Right atrium auricular region (tissue), 2 donors: ENCODE data around the gene KRTAP2-4. TPM values are rescaled to one million over a fixed set of nuclear protein-coding genes. Genes with fewer than 3 reads are reported as not detected.
"Not testable (repeated sequence)": the region's sequence is repeated elsewhere in the genome, so short reads cannot be mapped to it uniquely, and the experiment has no call there.

Experiments
- DNase-seq: peaks from one replicate; pipeline ENCODE4 v3.0.0-alpha.2; 2019; ENCODE audit warnings: low spot score
- H3K27ac ChIP-seq, 2 donors: fragments of 200-600 bp; sonication (generic); 1 replicate in 1 of 2; 2 replicates in 1 of 2; pipeline ENCODE4 v1.5.1; 2016 to 2019
- H3K27me3 ChIP-seq, 2 donors: fragments of 200-600 bp; sonication (generic); one replicate each; pipeline versions ENCODE4 v1.5.1 to v1.6.0; 2017 to 2019
- H3K36me3 ChIP-seq: fragments of 200-600 bp; sonication (generic); one replicate; pipeline ENCODE4 v1.5.1; 2016
- H3K4me1 ChIP-seq, 2 donors: fragments of 200-600 bp; sonication (generic); one replicate each; pipeline versions ENCODE4 v1.5.1 to v1.6.0; 2017 to 2019
- H3K4me3 ChIP-seq, 2 donors: fragments of 200-600 bp; sonication (generic); 1 replicate in 1 of 2; 2 replicates in 1 of 2; pipeline ENCODE4 v1.5.1; 2017 to 2019; ENCODE audit warnings: mild to moderate bottlenecking in 1 of 2, moderate library complexity in 1 of 2
- H3K9me3 ChIP-seq, 2 donors: fragments of 200-600 bp; sonication (generic); one replicate each; pipeline ENCODE4 v1.5.1; 2019
- CTCF ChIP-seq, 2 donors: fragments of 200-600 bp; sonication (generic); IDR thresholded peaks; one replicate each; pipeline ENCODE4 v1.5.1; 2019; ENCODE audit warnings: antibody characterized with exemption in 2 of 2
- total RNA-seq, 2 donors: library from RNA; depleted of rRNA; stranded (reverse); fragments of >200 nt; gene quantifications; one replicate each; pipeline ENCODE4 v1.1.0, GENCODE V29; 2016

The KRTAP2-4 gene
- total RNA-seq, 2 donors from 2014 or later, result not detected

DNA sequence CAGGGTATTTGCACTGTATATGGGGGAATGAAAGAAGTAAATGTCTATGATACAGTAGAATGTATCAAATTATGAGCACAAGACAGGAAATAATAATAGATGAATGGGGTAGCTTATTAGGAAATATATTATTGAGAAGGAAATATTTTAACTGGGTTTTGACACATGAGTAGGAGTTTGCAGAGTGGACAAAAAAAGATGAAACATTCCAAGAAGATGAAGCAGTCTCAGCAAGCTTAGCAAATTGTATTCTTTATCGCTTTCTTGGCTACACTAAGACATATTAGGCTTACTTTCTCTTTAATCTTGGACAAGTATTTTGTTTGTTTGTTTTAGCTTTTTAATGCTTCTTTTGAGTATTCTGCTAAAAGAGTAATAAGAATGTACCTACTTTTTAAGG lies 38.2 kb upstream of the KRTAP2-4 start:
- no peaks in the 10 kb centered on the region for H3K9me3 ChIP-seq
- H3K27ac ChIP-seq, result no peak overlapping the region
- H3K4me1 ChIP-seq, result no peaks in the 10 kb centered on the region
- no peak for TF ChIP-seq CTCF (IDR thresholded peaks at IDR 0.05)
- no peak for DNase-seq
- no peak overlapping the region for H3K4me3 ChIP-seq
- H3K27me3 ChIP-seq, result no peaks in the 10 kb centered on the region
- H3K36me3 ChIP-seq, result no peaks in the 10 kb centered on the region

DNA sequence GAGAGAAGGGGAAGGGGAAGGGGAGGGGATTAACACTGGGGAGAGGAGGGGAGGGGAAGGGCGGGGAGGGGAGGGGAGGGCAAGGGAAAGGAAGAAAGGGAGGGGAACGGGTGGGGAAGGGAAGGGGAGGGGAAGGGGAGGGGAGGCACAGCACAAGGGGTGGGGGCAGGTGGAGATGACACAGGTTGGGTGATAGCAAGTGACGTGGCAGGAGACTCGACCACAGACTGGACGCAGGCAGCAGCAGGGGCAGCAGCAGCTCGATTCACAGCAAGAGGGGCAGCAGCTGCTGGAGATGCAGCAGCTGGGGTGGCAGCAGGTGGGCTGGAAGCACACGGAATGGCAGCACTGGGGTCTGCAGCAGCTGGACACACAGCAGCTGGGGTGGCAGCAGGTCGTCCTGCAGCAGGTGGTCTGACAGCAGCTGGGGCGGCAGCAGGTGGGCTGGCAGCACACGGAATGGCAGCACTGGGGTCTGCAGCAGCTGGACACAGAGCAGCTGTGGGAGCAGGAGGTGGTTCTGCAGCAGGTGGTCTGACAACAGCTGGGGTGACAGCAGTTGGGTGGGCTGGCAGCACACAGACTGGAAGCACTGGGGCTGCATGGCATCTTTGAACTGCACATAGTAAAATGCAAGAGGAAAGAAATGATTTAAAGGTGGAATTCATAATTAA lies 36.0 kb upstream of the KRTAP2-4 start, which contains the start of gene KRTAP4-16:
Gene KRTAP4-16 (minus strand): TSS at position 624 of the 674 bp plus-strand sequence. CDS start 0 bp downstream, at position 624.
- no peaks in the 10 kb centered on the region for H3K27me3 ChIP-seq
- DNase-seq, result no peak
- TF ChIP-seq CTCF (IDR thresholded peaks at IDR 0.05), result no peak

DNA sequence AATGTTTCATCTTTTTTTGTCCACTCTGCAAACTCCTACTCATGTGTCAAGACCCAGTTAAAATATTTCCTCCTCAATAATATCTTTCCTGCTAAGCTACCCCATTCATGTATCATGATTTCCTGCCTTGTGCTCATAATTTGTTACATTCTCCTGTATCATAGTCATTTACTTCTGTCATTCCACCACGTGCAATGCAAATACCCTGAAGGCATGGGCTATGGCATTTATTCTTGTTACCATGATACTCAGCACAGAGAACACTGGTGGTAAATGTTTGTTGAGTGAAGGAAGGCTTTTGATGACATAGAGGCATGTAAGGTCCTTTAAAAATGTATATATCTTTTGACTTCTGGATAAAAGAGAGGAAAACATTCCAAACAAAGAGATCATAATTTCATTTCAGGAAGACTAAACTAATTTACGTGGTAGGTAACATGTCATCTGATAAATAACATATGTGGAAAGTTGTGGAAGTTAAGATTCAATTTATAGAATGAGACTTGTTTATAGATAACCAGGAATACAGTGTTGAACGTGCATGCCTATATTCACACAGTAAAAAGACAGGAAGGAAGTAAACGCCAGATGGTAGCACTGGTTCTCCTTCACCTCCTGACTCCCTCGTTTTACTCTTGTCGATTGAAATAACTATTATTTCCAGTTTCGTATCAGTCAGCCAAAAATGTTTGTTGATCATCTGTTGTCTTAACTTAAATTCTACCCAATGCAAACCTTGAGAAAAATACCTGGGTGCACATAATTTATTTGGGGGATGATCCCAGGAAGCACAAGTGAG lies 34.2 kb upstream of the KRTAP2-4 start:
- not testable (repeated sequence) for H3K4me1 ChIP-seq, DNase-seq, H3K9me3 ChIP-seq, H3K27me3 ChIP-seq, H3K4me3 ChIP-seq, H3K36me3 ChIP-seq, H3K27ac ChIP-seq

More for the DNA sequence above, 36.0 kb upstream of the KRTAP2-4 start, which contains the start of gene KRTAP4-16:
- Histone ChIP-seq H3K9me3 (no peaks in the 10 kb centered on the region), H3K27ac (no peak within 1 kb of the TSS), H3K4me3 (no peak within 1 kb of the TSS), H3K4me1 (no peaks in the 10 kb centered on the region), H3K36me3 (no peaks in the 10 kb centered on the region)

GRCh38 chr17:41098481-41098880 lies 32.8 kb upstream of the KRTAP2-4 start:
- Histone ChIP-seq H3K27ac (no peak overlapping the region), H3K4me1 (no peaks in the 10 kb centered on the region), H3K4me3 (no peak overlapping the region), H3K36me3 (no peaks in the 10 kb centered on the region), H3K27me3 (no peaks in the 10 kb centered on the region), H3K9me3 (no peaks in the 10 kb centered on the region)
- no peak for TF ChIP-seq CTCF (IDR thresholded peaks at IDR 0.05)
- DNase-seq, result no peak

DNA sequence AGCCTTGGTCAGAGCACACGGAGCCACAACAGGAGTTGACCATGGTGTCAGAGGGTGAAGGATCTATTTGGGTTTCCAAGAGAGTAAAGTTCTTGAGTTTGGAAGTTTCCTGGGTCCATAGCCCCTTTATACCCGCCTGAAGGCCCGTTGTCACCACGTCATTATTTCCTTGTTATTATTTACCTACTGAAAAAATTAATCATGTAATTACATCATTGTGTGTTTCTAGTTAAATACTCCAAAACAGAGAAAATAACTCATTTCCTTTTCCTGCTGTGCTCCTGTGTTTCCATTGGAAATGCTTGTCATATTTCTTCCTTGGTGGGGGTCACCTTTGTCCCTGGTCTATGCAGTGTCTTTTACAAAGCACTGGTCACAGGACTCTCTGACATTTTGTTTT lies 32.4 kb upstream of the KRTAP2-4 start, which contains the start of gene KRTAP4-8:
Gene KRTAP4-8 (minus strand): TSS at position 101 of the 400 bp plus-strand sequence. CDS start 58 bp downstream, at position 43.
- no peak within 1 kb of the TSS for H3K4me3 ChIP-seq
- H3K27ac ChIP-seq, result no peak within 1 kb of the TSS
- no peaks in the 10 kb centered on the region for H3K9me3 ChIP-seq
- no peaks in the 10 kb centered on the region for H3K27me3 ChIP-seq
- no peaks in the 10 kb centered on the region for H3K36me3 ChIP-seq
- H3K4me1 ChIP-seq, result no peaks in the 10 kb centered on the region
- no peak for TF ChIP-seq CTCF (IDR thresholded peaks at IDR 0.05)
- DNase-seq, result no peak

GRCh38 chr17:41096055-41096454 lies 30.4 kb upstream of the KRTAP2-4 start:
- H3K27ac ChIP-seq, result no peak overlapping the region
- no peak for DNase-seq
- no peak overlapping the region for H3K4me3 ChIP-seq
- no peaks in the 10 kb centered on the region for H3K4me1 ChIP-seq
- H3K9me3 ChIP-seq, result no peaks in the 10 kb centered on the region
- no peaks in the 10 kb centered on the region for H3K36me3 ChIP-seq
- no peaks in the 10 kb centered on the region for H3K27me3 ChIP-seq
- TF ChIP-seq CTCF (IDR thresholded peaks at IDR 0.05), result no peak

DNA sequence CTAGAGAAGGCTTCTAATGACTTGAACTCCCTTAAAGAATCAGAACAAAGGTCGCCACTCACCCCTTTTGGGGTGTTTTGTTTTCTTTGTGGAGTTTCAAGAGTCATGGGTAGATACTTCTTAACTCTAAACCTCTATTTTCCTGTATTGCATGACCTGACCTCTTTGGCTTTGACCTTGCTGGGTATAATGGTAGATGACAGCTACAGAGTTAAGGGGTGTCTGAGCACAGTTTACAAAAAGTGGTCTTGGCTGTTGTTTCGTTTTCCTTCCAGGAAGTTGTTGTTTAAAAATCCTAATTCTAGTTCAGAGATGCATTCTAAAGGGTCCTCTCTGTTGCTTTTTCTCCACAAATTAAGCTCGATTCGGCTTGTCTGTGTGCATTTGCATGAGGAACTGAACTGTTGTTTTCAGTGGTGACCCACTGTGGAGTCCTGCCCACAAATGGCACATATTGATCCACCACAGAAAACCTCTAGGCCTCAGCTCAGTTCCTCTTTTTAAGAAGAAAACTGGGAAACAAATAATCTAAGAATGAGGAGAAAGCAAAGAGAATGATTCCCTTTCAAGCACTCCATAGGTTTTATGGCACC lies 23.2 kb upstream of the KRTAP2-4 start:
- H3K4me3 ChIP-seq, DNase-seq, H3K36me3 ChIP-seq, H3K9me3 ChIP-seq, H3K4me1 ChIP-seq, H3K27me3 ChIP-seq, H3K27ac ChIP-seq: not testable (repeated sequence)

DNA sequence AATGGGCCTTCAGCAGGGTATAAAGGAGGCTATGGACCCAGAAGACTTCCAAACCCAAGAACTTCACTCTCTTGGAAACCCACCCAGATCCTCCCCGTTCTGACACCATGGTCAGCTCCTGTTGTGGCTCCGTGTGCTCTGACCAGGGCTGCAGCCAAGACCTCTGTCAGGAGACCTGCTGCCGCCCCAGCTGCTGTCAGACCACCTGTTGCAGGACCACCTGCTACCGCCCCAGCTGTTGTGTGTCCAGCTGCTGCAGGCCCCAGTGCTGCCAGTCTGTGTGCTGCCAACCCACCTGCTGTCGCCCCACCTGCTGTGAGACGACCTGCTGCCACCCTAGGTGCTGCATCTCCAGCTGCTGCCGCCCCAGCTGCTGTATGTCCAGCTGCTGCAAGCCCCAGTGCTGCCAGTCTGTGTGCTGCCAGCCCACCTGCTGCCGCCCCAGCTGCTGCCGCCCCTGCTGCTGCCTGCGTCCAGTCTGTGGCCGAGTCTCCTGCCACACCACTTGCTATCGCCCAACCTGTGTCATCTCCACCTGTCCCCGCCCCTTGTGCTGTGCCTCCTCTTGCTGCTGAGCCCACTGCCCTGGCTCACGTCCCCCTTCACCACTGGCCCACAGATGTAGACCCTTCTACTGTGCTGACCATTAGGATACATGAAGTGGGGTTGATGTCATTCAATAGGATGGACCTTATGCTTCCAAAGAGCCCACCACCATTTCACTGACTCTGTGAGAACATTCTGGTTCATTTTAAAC lies 18.6 kb upstream of the KRTAP2-4 start, which contains the start of gene KRTAP4-7:
Gene KRTAP4-7 (plus strand): TSS at position 51 of the 757 bp plus-strand sequence. CDS start 57 bp downstream, at position 108.
- not testable (repeated sequence) for H3K4me1 ChIP-seq, H3K27me3 ChIP-seq, H3K36me3 ChIP-seq, DNase-seq, H3K9me3 ChIP-seq, H3K4me3 ChIP-seq, H3K27ac ChIP-seq
